HEK293 (cell line): ENCODE measurements around the gene RAB36.

ENCODE experiments used
- CTCF ChIA-PET: fragments of 350-600 bp; formaldehyde crosslinking; extraction: SDS; loops from one replicate; lab custom pipeline; 2021; ENCODE audit warnings: antibody characterized with exemption; lab: Yijun Ruan, JAX
- POLR2A ChIA-PET: fragments of 300-600 bp; formaldehyde crosslinking; extraction: SDS; loops from one replicate; lab custom pipeline; 2020; ENCODE audit warnings: antibody characterized with exemption, inconsistent platforms; lab: Yijun Ruan, JAX
- H3K27ac ChIP-seq: fragments of 200-500 bp; sonication (Bioruptor generic); 2 replicates; pipeline ENCODE4 v1.5.1; 2014; ENCODE audit warnings: low read depth, low read length, control low read depth, inconsistent platforms; ENCODE audit errors: extremely low read depth
- H3K36me3 ChIP-seq, 2 experiments: fragments of 200-500 bp in 1 of 2; sonication (Bioruptor generic) in 1 of 2; 1 replicate in 1 of 2; 2 replicates in 1 of 2; pipeline ENCODE4 v1.5.1; 2014 to 2017; ENCODE audit warnings: inconsistent platforms in 2 of 2, low read length in 2 of 2; ENCODE audit not compliant: control insufficient read depth in 2 of 2, insufficient read depth in 1 of 2
- H3K4me1 ChIP-seq: fragments of 200-500 bp; sonication (Bioruptor generic); 2 replicates; pipeline ENCODE4 v1.5.1; 2014; ENCODE audit warnings: mild to moderate bottlenecking, low read length, inconsistent platforms; ENCODE audit not compliant: control insufficient read depth, insufficient read depth
- H3K4me3 ChIP-seq: 2 replicates; pipeline ENCODE4 v1.5.1; 2011; ENCODE audit warnings: low read depth, mild to moderate bottlenecking, control low read depth, low read length, moderate library complexity
- H3K9me3 ChIP-seq: fragments of 200-500 bp; sonication (Bioruptor generic); 2 replicates; pipeline ENCODE4 v1.5.1; 2014; ENCODE audit warnings: low read depth, low read length, inconsistent platforms; ENCODE audit not compliant: control insufficient read depth, insufficient read depth
- EGR2 ChIP-seq: fragments of 450-650 bp; formaldehyde crosslinking; IDR thresholded peaks from 2 replicates; pipeline ENCODE4 v1.5.1; 2016; ENCODE audit warnings: low read depth, missing biosample characterization, missing genetic modification characterization
- HOXD13 ChIP-seq: sonication (generic); formaldehyde crosslinking; IDR thresholded peaks from 2 replicates; pipeline ENCODE4 v1.8.0; 2022; ENCODE audit warnings: missing genetic modification reagents, borderline replicate concordance
- KLF16 ChIP-seq: fragments of 450-650 bp; formaldehyde crosslinking; IDR thresholded peaks from 2 replicates; pipeline ENCODE4 v1.5.1; 2017; ENCODE audit warnings: missing biosample characterization, missing genetic modification characterization
- TCF7L2 ChIP-seq: IDR thresholded peaks from 2 replicates; pipeline ENCODE4 v1.6.1; 2011; ENCODE audit warnings: low read depth, mild to moderate bottlenecking, inconsistent platforms, low read length, moderate library complexity, borderline replicate concordance
- YY1 ChIP-seq: fragments of 450-650 bp; formaldehyde crosslinking; IDR thresholded peaks from 2 replicates; pipeline ENCODE4 v1.5.1; 2018; ENCODE audit warnings: missing biosample characterization, missing genetic modification characterization
- ZFP3 ChIP-seq: fragments of 450-650 bp; formaldehyde crosslinking; IDR thresholded peaks from 2 replicates; pipeline ENCODE4 v1.5.1; 2016; ENCODE audit warnings: low read depth, missing biosample characterization, missing genetic modification characterization
- ZFP69B ChIP-seq: fragments of 450-650 bp; formaldehyde crosslinking; IDR thresholded peaks from 2 replicates; pipeline ENCODE4 v1.5.1; 2016; ENCODE audit warnings: missing biosample characterization, missing genetic modification characterization
- ZNF140 ChIP-seq: fragments of 450-650 bp; formaldehyde crosslinking; IDR thresholded peaks from 2 replicates; pipeline ENCODE4 v1.5.1; 2016; ENCODE audit warnings: missing biosample characterization, missing genetic modification characterization
- ZNF16 ChIP-seq: fragments of 450-650 bp; formaldehyde crosslinking; IDR thresholded peaks from 2 replicates; pipeline ENCODE4 v1.5.1; 2016; ENCODE audit warnings: low read depth, missing biosample characterization, missing genetic modification characterization
- ZNF214 ChIP-seq: fragments of 450-650 bp; formaldehyde crosslinking; IDR thresholded peaks from 2 replicates; pipeline ENCODE4 v1.5.1; 2017; ENCODE audit warnings: missing biosample characterization, mild to moderate bottlenecking, missing genetic modification characterization, borderline replicate concordance
- ZNF23 ChIP-seq: fragments of 450-650 bp; formaldehyde crosslinking; IDR thresholded peaks from 2 replicates; pipeline ENCODE4 v1.5.1; 2016; ENCODE audit warnings: missing biosample characterization, missing genetic modification characterization, borderline replicate concordance
- ZNF391 ChIP-seq: fragments of 450-650 bp; formaldehyde crosslinking; IDR thresholded peaks from 2 replicates; pipeline ENCODE4 v1.5.1; 2016; ENCODE audit warnings: low read depth, missing biosample characterization, missing genetic modification characterization, borderline replicate concordance
- ZNF510 ChIP-seq: fragments of 450-650 bp; formaldehyde crosslinking; IDR thresholded peaks from 2 replicates; pipeline ENCODE4 v1.5.1; 2018; ENCODE audit warnings: mild to moderate bottlenecking, missing genetic modification characterization, missing biosample characterization; ENCODE audit not compliant: insufficient replicate concordance
- ZNF585B ChIP-seq: fragments of 450-650 bp; formaldehyde crosslinking; IDR thresholded peaks from 2 replicates; pipeline ENCODE4 v1.5.1; 2016; ENCODE audit warnings: missing biosample characterization, missing genetic modification characterization
- ZNF623 ChIP-seq: fragments of 450-650 bp; formaldehyde crosslinking; IDR thresholded peaks from 2 replicates; pipeline ENCODE4 v1.5.1; 2016; ENCODE audit warnings: missing biosample characterization, missing genetic modification characterization
- ZNF626 ChIP-seq: fragments of 450-650 bp; sonication (Bioruptor Pico); formaldehyde crosslinking; IDR thresholded peaks from 2 replicates; pipeline ENCODE4 v1.5.1; 2018; ENCODE audit warnings: missing biosample characterization, missing genetic modification characterization, inconsistent platforms
- ZNF660 ChIP-seq: fragments of 450-650 bp; IDR thresholded peaks from 2 replicates; pipeline ENCODE4 v1.5.1; 2018; ENCODE audit warnings: missing biosample characterization, mild to moderate bottlenecking, missing genetic modification characterization
- TF ChIP-seq, protein P1 (sequence below): fragments of 450-650 bp; formaldehyde crosslinking; IDR thresholded peaks from 2 replicates; pipeline ENCODE4 v1.5.1; 2016; ENCODE audit warnings: missing biosample characterization, missing genetic modification characterization
- TF ChIP-seq, protein P2 (sequence below): fragments of 450-650 bp; formaldehyde crosslinking; IDR thresholded peaks from 2 replicates; pipeline ENCODE4 v1.5.1; 2016; ENCODE audit warnings: missing biosample characterization, missing genetic modification characterization
- TF ChIP-seq, protein P3 (sequence below): fragments of 450-650 bp; formaldehyde crosslinking; IDR thresholded peaks from 2 replicates; pipeline ENCODE4 v1.5.1; 2016; ENCODE audit warnings: missing biosample characterization, missing genetic modification characterization
- TF ChIP-seq, protein P4 (sequence below): fragments of 450-650 bp; formaldehyde crosslinking; IDR thresholded peaks from 2 replicates; pipeline ENCODE4 v1.5.1; 2017; ENCODE audit warnings: missing biosample characterization, missing genetic modification characterization
- TF ChIP-seq, protein P5 (sequence below): fragments of 450-650 bp; formaldehyde crosslinking; IDR thresholded peaks from 2 replicates; pipeline ENCODE4 v1.5.1; 2016; ENCODE audit warnings: missing biosample characterization, missing genetic modification characterization
- TF ChIP-seq, protein P6 (sequence below): fragments of 450-650 bp; formaldehyde crosslinking; IDR thresholded peaks from 2 replicates; pipeline ENCODE4 v1.5.1; 2016; ENCODE audit warnings: missing biosample characterization, missing genetic modification characterization
- TF ChIP-seq, protein P7 (sequence below): fragments of 450-650 bp; formaldehyde crosslinking; IDR thresholded peaks from 2 replicates; pipeline ENCODE4 v1.5.1; 2016; ENCODE audit warnings: missing biosample characterization, missing genetic modification characterization

Gene RAB36, protein sequence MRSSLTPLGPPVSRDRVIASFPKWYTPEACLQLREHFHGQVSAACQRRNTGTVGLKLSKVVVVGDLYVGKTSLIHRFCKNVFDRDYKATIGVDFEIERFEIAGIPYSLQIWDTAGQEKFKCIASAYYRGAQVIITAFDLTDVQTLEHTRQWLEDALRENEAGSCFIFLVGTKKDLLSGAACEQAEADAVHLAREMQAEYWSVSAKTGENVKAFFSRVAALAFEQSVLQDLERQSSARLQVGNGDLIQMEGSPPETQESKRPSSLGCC

DNA sequence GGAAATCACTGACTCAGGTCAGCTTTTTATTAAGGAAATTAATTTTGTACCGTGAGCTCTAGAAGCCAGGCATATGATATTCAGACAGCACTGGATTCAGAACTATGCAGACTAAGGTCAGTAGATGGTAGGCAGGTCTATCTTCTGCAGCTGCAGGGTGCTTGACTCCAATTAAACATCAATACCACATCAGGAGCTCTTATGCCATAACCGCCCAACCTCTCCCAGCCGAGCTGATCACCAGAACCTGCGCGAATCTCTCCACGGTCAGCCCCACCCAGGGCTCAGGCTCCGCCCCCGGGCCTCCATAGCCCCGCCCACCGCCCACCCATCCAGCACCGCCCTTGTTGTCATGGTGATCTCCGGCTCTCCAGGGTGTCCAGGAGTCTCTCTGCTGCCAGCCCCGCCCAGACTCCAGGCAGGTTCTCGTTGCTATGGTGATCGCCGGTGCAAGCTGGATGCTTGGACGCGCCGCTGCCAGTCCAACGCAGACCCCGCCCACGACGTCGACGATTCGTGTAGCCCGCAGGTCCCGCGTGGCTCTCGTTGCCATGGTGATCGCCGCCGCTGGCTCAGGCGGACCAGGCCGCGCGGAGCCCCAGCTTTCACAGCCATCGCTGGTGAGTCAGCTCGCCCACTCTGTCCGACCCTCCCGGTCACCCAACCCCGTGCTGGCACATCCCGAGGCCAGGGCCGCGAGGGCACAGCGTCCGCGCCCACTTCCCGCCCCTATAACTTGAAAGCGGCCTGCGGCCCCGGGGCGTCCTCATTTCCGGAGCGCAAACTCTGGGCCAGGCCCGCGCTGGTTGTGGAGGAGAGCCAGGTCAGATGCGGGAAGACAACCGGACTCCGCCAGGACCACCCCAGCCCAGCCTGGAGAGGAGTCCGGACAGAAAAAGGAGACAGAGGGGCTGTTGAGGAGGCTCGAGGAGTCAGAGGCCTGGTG, at the start of gene RAB36:
Gene RAB36, plus strand, starts transcription at position 546 of the 946 bp plus-strand sequence. CDS start 1,140 bp downstream, outside the sequence.
- Histone ChIP-seq H3K27ac (peak within 1 kb of the TSS; percentile 19; the same call in 1 of the 2 replicates), H3K4me3 (peak within 1 kb of the TSS; percentile 70), H3K4me1 (peaks cover 5% of the 10 kb centered on the region; the same call in 1 of the 2 replicates), H3K9me3 (no peaks in the 10 kb centered on the region), H3K36me3 (peaks cover 0 to 34% of the 10 kb centered on the region in 2 experiments; a peak in 1 of 3 replicates)
- POLR2A ChIA-PET: interaction anchor here (0.5 to 1.7 kb wide), 10 partner anchors 9 to 412 kb away, joined by 3 to 10 read pairs (median 3); no protein-coding TSS in a partner anchor
- CTCF ChIA-PET: interaction anchor here (0.7 to 2.2 kb wide), 13 partner anchors 9 to 241 kb away, joined by 3 to 15 read pairs (median 5); no protein-coding TSS in a partner anchor
- TF ChIP-seq, protein P1, sequence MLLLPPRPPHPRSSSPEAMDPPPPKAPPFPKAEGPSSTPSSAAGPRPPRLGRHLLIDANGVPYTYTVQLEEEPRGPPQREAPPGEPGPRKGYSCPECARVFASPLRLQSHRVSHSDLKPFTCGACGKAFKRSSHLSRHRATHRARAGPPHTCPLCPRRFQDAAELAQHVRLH: no peak
- TF ChIP-seq ZNF140 (tag by site-specific recombination): no peak
- peak; percentile 42; the same call in 1 of the 2 replicates for TF ChIP-seq YY1 (tag by site-specific recombination)
- TF ChIP-seq, protein P2, sequence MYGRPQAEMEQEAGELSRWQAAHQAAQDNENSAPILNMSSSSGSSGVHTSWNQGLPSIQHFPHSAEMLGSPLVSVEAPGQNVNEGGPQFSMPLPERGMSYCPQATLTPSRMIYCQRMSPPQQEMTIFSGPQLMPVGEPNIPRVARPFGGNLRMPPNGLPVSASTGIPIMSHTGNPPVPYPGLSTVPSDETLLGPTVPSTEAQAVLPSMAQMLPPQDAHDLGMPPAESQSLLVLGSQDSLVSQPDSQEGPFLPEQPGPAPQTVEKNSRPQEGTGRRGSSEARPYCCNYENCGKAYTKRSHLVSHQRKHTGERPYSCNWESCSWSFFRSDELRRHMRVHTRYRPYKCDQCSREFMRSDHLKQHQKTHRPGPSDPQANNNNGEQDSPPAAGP (tag by site-specific recombination): 0 out of 2 replicates have a peak, but pooled peaks have one; percentile 22
- TF ChIP-seq ZFP69B (tag by site-specific recombination): no peak
- no peak for TF ChIP-seq ZNF585B
- TF ChIP-seq EGR2: peak; percentile 93
- TF ChIP-seq ZNF16 (tag by site-specific recombination): no peak
- TF ChIP-seq KLF16: peak; percentile 57; the same call in 1 of the 2 replicates
- TF ChIP-seq, protein P3, sequence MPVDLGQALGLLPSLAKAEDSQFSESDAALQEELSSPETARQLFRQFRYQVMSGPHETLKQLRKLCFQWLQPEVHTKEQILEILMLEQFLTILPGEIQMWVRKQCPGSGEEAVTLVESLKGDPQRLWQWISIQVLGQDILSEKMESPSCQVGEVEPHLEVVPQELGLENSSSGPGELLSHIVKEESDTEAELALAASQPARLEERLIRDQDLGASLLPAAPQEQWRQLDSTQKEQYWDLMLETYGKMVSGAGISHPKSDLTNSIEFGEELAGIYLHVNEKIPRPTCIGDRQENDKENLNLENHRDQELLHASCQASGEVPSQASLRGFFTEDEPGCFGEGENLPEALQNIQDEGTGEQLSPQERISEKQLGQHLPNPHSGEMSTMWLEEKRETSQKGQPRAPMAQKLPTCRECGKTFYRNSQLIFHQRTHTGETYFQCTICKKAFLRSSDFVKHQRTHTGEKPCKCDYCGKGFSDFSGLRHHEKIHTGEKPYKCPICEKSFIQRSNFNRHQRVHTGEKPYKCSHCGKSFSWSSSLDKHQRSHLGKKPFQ (tag by site-specific recombination): no peak
- no peak for TF ChIP-seq ZFP3
- TF ChIP-seq, protein P4, sequence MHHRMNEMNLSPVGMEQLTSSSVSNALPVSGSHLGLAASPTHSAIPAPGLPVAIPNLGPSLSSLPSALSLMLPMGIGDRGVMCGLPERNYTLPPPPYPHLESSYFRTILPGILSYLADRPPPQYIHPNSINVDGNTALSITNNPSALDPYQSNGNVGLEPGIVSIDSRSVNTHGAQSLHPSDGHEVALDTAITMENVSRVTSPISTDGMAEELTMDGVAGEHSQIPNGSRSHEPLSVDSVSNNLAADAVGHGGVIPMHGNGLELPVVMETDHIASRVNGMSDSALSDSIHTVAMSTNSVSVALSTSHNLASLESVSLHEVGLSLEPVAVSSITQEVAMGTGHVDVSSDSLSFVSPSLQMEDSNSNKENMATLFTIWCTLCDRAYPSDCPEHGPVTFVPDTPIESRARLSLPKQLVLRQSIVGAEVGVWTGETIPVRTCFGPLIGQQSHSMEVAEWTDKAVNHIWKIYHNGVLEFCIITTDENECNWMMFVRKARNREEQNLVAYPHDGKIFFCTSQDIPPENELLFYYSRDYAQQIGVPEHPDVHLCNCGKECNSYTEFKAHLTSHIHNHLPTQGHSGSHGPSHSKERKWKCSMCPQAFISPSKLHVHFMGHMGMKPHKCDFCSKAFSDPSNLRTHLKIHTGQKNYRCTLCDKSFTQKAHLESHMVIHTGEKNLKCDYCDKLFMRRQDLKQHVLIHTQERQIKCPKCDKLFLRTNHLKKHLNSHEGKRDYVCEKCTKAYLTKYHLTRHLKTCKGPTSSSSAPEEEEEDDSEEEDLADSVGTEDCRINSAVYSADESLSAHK (tag by site-specific recombination): no peak
- no peak for TF ChIP-seq ZNF623 (tag by site-specific recombination)
- TF ChIP-seq ZNF660: no peak; the same call in 1 of the 2 replicates
- TF ChIP-seq ZNF391 (tag by site-specific recombination): no peak
- TF ChIP-seq, protein P5, sequence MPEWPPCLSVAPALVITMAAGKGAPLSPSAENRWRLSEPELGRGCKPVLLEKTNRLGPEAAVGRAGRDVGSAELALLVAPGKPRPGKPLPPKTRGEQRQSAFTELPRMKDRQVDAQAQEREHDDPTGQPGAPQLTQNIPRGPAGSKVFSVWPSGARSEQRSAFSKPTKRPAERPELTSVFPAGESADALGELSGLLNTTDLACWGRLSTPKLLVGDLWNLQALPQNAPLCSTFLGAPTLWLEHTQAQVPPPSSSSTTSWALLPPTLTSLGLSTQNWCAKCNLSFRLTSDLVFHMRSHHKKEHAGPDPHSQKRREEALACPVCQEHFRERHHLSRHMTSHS (tag by site-specific recombination): no peak
- no peak for TF ChIP-seq HOXD13 (CRISPR knock-in tag)
- TF ChIP-seq ZNF214: no peak
- TF ChIP-seq ZNF23 (tag by site-specific recombination): no peak
- TF ChIP-seq, protein P6, sequence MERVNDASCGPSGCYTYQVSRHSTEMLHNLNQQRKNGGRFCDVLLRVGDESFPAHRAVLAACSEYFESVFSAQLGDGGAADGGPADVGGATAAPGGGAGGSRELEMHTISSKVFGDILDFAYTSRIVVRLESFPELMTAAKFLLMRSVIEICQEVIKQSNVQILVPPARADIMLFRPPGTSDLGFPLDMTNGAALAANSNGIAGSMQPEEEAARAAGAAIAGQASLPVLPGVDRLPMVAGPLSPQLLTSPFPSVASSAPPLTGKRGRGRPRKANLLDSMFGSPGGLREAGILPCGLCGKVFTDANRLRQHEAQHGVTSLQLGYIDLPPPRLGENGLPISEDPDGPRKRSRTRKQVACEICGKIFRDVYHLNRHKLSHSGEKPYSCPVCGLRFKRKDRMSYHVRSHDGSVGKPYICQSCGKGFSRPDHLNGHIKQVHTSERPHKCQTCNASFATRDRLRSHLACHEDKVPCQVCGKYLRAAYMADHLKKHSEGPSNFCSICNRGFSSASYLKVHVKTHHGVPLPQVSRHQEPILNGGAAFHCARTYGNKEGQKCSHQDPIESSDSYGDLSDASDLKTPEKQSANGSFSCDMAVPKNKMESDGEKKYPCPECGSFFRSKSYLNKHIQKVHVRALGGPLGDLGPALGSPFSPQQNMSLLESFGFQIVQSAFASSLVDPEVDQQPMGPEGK: 0 out of 2 replicates have a peak, but pooled peaks have one; percentile 59
- TF ChIP-seq, protein P7, sequence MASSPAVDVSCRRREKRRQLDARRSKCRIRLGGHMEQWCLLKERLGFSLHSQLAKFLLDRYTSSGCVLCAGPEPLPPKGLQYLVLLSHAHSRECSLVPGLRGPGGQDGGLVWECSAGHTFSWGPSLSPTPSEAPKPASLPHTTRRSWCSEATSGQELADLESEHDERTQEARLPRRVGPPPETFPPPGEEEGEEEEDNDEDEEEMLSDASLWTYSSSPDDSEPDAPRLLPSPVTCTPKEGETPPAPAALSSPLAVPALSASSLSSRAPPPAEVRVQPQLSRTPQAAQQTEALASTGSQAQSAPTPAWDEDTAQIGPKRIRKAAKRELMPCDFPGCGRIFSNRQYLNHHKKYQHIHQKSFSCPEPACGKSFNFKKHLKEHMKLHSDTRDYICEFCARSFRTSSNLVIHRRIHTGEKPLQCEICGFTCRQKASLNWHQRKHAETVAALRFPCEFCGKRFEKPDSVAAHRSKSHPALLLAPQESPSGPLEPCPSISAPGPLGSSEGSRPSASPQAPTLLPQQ (tag by site-specific recombination): peak; percentile 69; the same call in 1 of the 2 replicates
- no peak for TF ChIP-seq ZNF626
- TF ChIP-seq ZNF510: no peak
- no peak for TF ChIP-seq TCF7L2
